NCI-H526 treated with DMSO at 0.1 percent for 48 hours (cell line): ENCODE data around the gene RPS27A.
"Not testable (repeated sequence)": the region's sequence is repeated elsewhere in the genome, so short reads cannot be mapped to it uniquely, and the experiment has no call there.

ENCODE experiments used
- DNase-seq: peaks from one replicate; lab custom pipeline; 2025; lab: John Stamatoyannopoulos, UW

Gene RPS27A

DNA sequence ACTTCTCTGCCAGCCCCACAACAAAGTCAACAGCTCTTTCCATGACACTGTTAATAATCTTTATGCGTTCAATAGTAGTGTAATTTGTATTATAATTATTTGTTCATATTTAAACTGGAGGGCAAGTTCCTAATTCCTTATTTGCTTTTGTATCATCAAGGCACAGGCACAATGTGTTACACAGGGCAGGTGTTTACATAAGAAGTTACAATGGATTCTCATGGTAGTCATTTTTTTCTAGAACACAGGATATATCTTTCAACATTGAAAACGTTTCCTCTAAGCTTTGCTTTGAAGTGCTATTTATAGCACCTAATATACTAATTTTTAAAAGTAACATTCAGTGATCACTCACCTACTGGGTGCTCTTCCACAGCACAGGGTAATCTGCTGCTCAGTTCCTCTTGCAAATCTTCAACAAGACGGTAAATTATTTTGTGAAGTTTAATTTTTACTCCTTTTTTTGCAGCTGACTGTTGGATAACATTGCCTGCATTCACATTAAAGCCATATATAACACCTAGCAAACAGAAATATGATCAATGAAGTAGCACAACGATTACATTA, 7.3 kb downstream of the RPS27A start:
- DNase-seq = no peak

DNA sequence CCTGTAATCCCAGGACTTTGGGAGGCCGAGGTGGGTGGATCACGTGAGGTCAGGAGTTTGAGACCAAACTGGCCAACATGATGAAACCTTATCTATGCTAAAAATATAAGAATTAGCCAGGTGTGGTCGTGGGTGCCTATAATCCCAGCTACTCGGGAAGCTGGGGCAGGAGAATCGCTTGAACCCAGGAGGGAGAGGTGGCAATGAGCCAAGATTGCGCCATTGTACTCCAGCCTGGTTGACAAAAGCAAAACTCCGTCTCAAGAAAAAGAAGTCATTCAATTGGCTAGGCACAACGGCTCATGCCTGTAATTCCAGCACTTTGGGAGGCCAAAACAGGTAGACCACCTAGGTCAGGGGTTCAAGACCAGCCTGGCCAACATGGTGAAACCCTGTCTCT, 9.1 kb downstream of the RPS27A start:
- not testable (repeated sequence) for DNase-seq

DNA sequence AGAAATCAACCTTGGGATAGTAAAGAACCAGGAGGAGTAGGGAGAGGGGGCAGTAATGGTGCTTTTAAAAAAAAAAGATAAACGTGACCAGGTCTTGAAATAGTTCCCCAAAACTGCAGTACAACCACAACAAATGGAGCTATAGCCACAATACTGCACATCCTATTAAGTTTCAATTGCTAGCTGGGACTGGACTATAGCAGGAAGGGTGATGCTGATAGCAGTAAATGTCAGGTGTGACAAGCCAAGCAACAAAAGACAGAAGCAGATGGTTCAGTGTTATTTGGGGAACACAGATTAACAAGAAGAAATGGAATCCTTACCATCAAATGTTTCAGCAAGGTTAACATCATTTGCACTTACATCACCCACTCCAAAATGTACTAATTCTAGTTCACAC, 10.1 kb downstream of the RPS27A start:
- DNase-seq = no peak

DNA sequence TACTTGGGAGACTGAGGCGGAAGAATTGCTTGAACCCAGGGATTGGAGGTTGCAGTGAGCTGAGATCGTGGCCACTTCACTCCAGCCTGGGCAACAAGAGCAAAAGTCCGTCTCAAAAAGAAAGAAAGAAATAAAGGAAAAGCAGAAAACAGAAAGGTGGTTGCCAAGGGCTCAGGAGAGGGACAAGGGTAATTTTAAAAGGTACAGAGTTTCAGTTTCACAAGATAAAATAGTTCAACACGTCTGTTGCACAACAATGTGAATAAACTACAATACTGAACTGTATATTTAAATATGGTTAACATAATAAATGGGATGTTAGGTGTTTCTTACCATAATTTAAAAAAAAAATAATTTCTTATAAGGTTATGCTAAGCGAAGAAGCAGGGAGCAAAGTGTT, 12.9 kb downstream of the RPS27A start:
- no peak for DNase-seq

DNA sequence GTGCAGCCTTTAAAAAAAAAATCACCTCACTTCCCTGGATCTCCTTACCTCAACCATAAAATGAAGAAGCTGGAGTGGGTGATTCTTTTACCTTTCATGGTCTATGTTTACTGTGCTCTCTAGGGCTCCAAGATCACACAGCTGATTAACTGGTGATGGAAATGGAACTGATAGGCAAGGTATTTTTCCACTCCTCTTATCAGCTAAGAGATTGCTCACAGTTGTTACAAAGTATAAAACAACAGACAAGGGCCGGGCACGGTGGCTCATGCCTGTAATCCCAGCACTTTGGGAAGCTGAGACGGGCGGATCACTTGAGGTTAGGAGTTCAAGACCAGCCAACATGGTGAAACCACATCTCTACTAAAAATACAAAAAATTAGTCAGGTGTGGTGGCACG, 14.5 kb downstream of the RPS27A start:
- no peak for DNase-seq

DNA sequence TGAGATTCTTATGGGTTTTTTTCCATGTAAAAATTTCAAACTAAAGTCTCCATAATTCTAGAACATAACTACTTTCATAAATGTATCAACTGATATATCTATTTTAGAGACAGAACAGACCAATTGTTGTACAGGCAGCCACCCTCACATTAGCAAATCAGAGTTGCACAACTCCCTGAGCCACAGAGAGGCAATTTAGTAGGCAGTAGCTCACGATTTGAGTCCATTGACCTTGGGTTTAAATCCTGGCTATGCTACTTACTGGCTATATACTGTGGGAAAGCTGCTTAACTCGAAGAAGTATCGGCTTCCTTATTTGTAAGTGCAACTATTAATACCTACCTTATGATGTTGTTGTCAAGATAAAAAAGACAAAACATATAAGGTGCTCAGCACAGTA, 20.3 kb downstream of the RPS27A start:
- no peak for DNase-seq

DNA sequence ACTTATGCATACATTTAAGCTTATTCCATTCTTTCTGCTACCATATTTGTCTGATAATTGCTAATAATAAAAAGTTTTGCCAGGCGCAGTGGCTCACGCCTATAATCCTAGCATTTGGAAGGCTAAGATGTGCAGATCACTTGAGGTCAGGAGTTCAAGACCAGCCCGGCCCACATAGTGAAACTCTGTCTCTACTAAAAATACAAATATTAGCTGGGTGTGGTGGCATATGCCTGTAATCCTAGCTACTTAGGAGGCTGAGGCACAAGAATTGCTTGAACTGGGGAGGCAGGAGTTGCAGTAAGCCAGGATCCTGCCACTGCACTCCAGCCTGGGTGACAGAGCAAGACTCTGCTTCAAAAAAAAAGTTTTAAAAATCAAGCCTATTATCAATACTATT, 27.1 kb downstream of the RPS27A start:
- not testable (repeated sequence) for DNase-seq

DNA sequence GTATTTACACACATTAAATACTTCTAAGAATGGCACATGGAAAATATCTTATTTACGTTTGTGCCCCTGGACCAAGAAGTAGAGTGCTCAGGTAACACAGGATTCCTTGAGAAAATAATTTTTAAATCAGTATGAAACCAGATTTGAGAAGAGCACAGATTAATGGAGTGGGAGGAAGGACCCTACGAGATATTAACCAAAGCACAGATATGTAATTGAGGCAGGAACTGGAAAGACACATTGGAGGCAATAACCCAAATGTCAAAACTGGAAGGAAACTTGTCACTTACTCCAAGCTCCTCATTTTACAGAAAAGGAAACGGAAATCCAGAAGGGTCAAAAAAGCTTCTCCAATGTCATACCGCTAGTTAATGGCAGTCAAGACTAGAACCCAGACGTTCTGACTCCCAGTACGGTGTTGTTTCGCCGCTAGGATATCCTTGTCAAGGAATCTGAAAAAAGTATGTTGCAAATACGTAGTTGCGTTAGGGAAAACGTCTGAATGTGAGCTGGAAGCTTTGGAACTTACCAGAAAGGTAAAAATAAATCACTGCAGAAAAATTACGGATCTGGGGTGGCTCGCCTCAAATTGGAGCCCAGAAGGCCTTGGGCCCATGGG, 35.9 kb downstream of the RPS27A start:
- no peak for DNase-seq

DNA sequence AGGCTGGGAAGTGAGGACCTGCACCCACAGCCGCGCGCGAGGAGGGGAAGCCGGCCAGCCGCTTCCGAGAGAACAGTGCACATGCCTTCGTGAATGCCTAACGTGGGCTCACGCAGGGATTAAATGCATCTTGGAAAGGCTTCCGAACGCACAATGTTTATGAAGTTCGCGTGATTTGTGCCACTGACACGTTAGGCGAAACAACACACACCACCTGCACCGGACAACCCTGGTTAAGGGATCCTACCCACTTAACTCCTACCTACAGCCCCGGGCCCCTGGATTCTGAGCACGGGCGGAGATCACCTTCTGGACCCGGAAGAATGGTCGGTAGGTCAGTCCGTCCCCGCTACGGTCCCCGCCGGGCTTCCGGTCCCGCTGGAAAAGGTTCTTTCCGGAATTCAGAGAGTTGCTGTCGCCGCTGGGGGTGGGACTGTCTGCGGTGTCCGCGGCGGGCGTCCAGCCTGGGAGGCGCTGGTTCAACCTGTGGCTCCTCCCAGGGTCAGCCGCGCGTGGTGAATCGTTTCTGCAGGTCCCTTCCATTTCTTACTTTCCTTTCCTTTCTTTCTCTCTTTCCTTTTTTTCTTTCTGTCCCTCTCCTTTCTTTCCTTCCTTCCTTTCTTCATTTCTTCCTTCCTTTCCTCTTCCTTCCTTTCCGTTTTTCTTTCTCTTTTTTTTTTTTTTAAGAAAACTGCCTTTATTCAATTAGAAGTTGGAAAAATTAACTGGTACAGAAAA, 36.6 kb downstream of the RPS27A start, which contains the start of gene MTIF2:
Gene MTIF2, minus strand, starts transcription at position 325 of the 738 bp plus-strand sequence. CDS start 5,373 bp downstream, outside the sequence.
- DNase-seq = peak; percentile 92

DNA sequence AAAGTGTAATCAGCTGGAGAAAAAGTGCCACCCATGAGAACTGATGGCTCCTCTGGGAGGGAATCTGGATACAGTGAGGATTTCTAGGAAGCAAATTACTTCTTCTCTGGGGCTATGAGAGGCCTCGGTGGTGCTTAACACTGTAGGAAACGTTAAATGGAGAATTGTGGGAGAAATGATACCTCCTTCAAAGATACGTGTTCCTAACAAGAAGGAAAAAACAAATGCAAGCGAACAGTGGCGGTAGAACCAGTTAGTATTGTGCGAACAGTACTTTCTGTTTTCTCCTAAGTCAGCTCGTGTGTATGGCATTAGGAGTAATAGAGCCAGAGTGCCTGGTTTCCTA, 37.1 kb downstream of the RPS27A start:
- DNase-seq = no peak

DNA sequence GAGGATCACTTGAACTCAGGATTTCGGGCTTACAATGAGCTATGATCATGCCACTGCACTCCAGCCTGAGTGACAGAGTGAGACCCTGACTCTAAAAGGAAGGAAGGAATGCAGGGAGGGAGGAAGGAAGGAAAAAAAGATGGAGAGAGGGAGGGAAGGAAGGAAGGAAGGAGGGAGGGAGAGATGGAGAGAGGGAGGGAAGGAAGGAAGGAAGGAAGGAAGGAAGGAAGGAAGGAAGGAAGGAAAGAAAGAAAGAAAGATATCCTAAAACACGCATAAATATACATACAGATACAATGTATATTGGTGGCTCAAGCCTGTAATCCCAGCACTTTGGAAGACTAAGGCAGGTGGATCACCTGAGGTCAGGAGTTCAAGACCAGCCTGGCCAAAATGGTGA, 41.9 kb downstream of the RPS27A start:
- not testable (repeated sequence) for DNase-seq

DNA sequence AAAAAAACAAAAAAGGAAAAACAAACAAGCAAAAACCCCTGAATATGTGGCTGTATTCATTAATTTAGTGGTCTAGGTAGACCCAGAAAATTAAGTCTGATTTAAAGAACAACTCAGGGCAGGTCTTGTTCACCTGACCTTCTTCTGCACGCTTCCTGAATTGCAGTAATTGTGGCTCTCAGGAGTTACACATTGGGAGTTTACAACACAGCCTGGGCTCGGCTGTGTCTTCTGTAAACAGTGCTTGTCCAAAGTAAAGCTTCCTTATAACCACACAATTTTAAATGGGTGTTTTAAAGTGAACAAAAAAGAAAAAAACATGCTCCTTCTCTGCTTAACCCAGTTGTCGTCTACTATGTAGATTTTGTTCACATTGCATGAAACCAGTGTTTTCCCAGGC, 44.8 kb downstream of the RPS27A start:
- no peak for DNase-seq

DNA sequence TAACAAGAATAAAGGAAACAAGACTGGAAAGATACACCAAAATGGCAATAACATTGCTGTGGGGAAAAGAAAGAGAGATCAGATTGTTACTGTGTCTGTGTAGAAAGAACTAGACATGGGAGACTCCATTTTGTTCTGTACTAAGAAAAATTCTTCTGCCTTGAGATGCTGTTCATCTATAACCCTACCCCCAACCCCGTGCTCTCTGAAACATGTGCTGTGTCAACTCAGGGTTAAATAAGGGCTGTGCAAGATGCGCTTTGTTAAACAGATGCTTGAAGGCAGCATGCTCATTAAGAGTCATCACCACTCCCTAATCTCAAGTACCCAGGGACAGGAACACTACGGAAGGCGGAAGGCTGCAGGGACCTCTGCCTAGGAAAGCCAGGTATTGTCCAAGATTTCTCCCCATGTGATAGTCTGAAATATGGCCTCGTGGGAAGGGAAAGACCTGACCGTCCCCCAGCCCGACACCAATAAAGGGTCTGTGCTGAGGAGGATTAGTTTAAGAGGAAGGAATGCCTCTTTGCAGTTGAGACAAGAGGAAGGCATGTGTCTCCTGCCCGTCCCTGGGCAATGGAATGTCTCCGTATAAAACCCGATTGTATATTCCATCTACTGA, 46.8 kb downstream of the RPS27A start:
- DNase-seq = not testable (repeated sequence)

DNA sequence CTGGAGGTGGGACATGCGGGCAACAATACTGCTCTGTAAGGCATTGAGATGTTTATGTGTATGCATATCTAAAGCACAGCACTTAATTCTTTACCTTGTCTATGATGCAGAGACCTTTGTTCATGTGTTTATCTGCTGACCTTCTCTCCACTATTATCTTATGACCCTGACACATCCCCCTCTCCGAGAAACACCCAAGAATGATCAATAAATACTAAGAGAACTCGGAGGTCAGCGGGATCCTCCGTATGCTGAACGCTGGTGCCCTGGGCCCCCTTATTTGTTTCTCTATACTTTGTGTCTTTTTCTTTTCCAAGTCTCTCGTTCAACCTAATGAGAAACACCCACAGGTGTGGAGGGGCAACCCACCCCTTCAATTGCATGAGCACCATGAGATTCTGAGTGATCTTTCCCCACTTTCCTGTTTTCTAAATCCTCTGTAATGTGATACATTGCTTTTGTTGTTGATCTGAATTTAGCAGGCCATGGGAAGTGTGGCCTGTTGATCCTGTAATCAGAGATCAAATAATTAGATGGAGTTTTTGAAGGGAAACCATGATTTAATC, 47.5 kb downstream of the RPS27A start:
- not testable (repeated sequence) for DNase-seq

DNA sequence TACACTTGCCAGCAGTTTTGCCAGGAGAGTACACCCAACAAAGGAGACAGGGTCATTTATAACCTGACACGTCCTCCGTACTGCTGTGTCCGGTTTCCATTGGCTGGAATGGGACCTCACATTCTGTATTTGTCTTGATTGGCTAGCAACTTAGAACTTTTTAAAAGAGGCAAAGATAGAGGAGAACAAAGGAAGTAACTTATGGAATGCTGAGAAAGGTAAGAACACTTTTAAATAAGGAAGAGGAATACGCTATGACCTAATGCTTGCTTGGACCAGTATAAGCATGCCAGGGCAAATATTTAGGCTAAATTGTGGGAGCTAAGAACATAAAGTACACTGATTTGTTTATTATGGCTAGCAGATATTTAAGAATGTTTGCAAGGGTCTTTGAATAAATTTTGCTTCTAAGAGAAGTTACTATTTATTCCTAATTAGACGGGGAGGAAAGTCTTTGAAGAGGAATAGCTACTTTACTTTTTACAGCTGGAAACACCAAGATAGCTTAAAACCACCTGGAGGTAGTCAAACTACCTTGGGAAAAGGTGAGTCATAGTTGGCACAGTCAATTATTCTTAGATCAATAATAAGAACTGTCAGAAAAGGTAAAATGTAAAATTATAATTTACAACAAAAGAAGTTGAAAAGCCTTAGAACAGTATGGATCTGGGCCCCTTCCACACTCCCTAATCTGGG, 48.5 kb downstream of the RPS27A start:
- not testable (repeated sequence) for DNase-seq

DNA sequence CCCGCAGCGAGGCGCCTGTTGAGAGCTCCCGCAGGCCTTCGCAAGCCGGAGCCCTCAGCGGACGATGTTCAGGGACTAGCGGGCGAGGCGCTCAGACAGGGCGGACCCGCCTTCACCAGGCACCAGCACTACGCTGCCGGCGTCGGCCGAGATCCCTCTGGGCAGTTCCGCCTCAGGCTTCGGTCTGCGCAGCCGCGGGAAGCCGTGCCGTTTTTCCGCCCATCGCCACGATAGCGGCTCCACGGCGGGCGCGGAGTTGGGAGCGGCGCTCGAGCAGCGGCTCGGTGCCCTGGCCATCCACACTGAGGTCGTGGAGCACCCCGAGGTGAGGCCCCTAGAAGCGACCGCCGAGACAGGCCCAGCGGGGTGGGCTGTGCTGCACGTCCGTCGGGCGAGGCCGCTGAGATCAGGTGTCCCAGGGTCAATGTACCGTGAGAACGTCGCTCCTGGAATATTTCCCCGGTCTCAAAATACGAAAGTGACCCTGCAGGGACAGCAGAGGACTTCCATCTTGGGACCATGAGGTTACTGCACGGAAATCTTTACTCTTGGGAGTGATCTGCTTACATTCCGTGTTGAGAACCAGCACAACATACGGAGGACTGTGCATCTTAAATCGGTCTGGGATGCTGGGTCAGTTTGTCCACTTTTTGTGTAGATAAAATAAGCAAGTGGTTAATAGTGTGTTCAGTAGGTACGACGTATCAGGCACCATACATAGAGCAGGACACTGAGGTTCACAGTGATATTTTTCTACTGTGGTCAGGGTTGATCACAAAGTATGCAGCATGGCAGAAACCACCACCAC, 49.8 kb downstream of the RPS27A start:
- DNase-seq = peak; percentile 74

DNA sequence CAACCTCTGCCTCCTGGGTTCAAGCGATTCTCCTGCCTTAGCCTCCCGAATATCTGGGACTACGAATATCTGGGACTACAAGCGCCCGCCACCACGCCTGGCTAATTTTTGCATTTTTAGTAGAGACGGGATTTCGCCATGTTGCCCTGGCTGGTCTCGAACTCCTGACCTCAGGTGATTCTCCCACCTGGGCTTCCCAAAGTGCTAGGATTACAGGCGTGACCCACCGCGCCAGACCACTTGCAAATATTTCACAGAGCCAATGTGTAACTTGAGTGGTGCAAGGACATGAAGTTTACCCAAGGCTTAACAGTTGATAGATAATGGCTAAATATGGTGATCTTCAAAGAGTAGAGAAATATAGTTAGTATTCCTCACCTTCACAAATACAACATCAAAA, 50.6 kb downstream of the RPS27A start:
- DNase-seq = no peak
